NB4 (cell line): ENCODE measurements around the gene TIMM10B.

Experiments used
- DNase-seq: peaks from one replicate; pipeline ENCODE4 v3.0.0; 2010; ENCODE audit warnings: low read depth
- H3K4me3 ChIP-seq: one replicate; pipeline ENCODE4 v1.5.1; 2011; ENCODE audit warnings: mild to moderate bottlenecking, low read depth, low read length, moderate library complexity
- MYC ChIP-seq: IDR thresholded peaks from 2 replicates; pipeline ENCODE4 v1.6.1; 2011; ENCODE audit warnings: low read depth, low read length
- POLR2A ChIP-seq: IDR thresholded peaks from 2 replicates; pipeline ENCODE4 v1.6.1; 2011; ENCODE audit warnings: mild to moderate bottlenecking; ENCODE audit not compliant: insufficient read length; ENCODE audit errors: extremely low read depth
- TF ChIP-seq, protein P1 (sequence below): IDR thresholded peaks from one replicate; pipeline ENCODE4 v1.5.1; 2012; ENCODE audit warnings: low read depth, low read length
- TF ChIP-seq, protein P2 (sequence below): IDR thresholded peaks from 2 replicates; pipeline ENCODE4 v1.6.1; 2011; ENCODE audit warnings: low read depth, low read length

The TIMM10B gene

GRCh38 chr11:6523253-6523652 lies 42.0 kb downstream of the TIMM10B start:
- TF ChIP-seq, protein P1, sequence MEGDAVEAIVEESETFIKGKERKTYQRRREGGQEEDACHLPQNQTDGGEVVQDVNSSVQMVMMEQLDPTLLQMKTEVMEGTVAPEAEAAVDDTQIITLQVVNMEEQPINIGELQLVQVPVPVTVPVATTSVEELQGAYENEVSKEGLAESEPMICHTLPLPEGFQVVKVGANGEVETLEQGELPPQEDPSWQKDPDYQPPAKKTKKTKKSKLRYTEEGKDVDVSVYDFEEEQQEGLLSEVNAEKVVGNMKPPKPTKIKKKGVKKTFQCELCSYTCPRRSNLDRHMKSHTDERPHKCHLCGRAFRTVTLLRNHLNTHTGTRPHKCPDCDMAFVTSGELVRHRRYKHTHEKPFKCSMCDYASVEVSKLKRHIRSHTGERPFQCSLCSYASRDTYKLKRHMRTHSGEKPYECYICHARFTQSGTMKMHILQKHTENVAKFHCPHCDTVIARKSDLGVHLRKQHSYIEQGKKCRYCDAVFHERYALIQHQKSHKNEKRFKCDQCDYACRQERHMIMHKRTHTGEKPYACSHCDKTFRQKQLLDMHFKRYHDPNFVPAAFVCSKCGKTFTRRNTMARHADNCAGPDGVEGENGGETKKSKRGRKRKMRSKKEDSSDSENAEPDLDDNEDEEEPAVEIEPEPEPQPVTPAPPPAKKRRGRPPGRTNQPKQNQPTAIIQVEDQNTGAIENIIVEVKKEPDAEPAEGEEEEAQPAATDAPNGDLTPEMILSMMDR, result no peak
- no peak for TF ChIP-seq MYC
- TF ChIP-seq, protein P2, sequence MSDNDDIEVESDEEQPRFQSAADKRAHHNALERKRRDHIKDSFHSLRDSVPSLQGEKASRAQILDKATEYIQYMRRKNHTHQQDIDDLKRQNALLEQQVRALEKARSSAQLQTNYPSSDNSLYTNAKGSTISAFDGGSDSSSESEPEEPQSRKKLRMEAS, result no peak
- no peak for TF ChIP-seq POLR2A
- H3K4me3 ChIP-seq, result no peak overlapping the region
- no peak for DNase-seq

DNA sequence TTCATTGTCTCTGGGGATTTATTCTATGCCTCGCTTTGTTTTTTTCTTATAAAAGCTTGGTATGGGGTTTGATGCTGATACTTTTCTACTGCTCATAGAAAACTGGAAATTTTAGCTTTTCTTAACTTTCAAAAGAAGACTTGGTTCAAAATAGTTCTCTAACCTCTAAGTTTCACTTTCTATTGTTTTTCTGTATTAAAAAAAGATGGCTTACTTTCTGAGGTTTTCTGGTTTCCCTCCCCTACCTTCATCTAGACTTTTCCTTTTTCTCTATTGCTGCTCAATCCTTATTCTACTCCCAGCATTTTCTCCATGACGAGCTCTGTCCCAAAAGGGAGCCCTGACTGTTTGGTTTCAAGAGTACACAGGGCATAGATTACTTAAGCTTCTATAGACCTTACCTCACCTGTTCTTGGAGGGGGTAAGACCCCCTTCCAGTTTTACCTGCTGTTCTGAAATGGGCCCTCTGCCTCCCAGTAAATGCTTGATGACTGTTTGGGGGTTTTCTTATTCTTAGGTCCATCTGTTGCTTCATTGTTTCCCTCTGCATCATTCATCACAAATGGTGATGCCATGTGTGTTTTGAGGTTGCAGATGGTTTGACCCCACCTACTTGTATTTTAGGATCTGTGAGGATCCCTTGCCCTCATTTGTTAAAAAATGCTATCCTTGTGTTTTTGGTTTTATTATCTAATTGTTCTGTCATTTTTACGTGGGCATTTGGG lies 45.3 kb downstream of the TIMM10B start:
- TF ChIP-seq MYC (no peak), POLR2A (no peak)
- TF ChIP-seq, protein P1, result no peak
- TF ChIP-seq, protein P2, result no peak
- DNase-seq, result no peak
- no peak overlapping the region for H3K4me3 ChIP-seq

DNA sequence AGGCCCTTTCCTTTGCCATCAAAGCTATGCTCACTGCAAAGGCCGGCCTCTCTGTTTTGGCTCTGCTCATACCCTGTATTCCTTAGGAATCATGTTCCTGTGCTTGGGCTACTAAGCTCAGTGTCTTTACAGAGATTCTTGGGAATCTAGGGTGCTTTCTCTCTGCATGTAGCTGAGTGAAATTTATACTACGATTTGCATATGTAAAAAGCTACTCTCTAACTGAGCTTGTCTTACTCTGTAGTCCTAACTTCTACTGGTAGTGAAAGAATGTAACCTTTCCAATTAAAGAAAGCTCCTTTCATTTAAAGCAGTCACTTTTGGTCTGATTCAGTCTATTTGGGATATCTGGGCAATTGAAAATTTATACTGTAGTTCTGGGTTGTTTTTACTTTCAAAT lies 48.0 kb downstream of the TIMM10B start:
- TF ChIP-seq, protein P1, result no peak
- TF ChIP-seq MYC, result no peak
- TF ChIP-seq POLR2A, result no peak
- TF ChIP-seq, protein P2, result no peak
- H3K4me3 ChIP-seq, result no peak overlapping the region
- DNase-seq, result no peak

DNA sequence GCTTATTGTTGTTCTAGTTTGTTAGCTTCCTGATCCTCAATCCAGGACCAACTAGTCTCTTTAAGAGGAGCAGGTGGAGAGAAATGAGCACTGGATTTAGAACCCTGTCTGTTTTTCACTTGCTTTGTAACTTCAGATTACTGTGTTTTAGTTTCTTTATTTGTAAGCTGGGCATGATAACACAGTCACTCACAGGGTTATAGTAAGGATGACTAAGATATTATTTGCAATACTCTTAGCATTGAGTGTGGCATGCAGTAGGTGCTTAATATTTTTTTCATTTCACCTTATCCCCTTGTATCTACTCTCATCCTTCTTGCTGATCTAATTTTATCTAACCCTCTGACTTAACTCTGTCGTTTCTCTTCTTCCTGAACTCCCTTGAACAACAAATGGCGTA lies 49.5 kb downstream of the TIMM10B start:
- TF ChIP-seq, protein P1, result no peak
- TF ChIP-seq, protein P2, result no peak
- DNase-seq, result no peak
- no peak overlapping the region for H3K4me3 ChIP-seq

- peak; percentile 46 for DNase-seq
- no peak for TF ChIP-seq MYC
- TF ChIP-seq, protein P2, result no peak
- no peak for TF ChIP-seq POLR2A
- TF ChIP-seq, protein P1, result peak; percentile 51
- no peak overlapping the region for H3K4me3 ChIP-seq
Measured at GRCh38 chr11:6531267-6531752, 50.0 kb downstream of the TIMM10B start.
